22Rv1 (cell line): ENCODE results near the gene UBL3.

Source experiments
- ZFX ChIP-seq: fragments of 450-650 bp; IDR thresholded peaks from 2 replicates; pipeline ENCODE4 v1.6.1; 2017; ENCODE audit warnings: antibody characterized with exemption, borderline replicate concordance
- TF ChIP-seq, protein P1 (sequence below): fragments of 450-650 bp; IDR thresholded peaks from 2 replicates; pipeline ENCODE4 v1.5.1; 2017; ENCODE audit warnings: mild to moderate bottlenecking

DNA sequence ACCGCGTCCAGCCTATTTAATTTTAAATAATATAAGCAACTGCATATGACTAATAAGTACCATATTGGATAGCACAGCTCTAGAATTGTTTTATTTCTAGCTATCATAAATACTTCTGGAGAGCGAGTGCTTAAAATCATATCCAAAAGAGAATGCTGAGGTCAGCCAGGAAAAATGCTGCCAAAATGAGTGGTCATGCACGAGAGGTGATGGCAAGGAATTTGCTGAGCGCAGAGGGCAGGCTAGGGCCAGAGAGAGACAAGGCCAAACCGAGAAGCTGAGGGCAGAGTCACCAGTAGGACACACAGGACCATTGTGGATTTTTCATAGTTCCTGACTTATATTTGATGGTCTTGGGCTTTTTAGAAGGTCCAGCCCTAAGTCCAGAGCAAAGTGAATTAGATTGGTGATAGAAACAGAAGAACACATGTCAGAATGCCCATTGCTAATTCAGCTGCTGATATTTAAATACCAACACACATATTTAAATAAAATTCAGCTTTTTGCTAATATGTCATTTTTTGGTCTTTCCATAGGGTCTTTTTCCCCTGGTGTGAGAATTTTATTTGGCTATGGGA lies 33.6 kb upstream of the UBL3 start:
- TF ChIP-seq, protein P1, sequence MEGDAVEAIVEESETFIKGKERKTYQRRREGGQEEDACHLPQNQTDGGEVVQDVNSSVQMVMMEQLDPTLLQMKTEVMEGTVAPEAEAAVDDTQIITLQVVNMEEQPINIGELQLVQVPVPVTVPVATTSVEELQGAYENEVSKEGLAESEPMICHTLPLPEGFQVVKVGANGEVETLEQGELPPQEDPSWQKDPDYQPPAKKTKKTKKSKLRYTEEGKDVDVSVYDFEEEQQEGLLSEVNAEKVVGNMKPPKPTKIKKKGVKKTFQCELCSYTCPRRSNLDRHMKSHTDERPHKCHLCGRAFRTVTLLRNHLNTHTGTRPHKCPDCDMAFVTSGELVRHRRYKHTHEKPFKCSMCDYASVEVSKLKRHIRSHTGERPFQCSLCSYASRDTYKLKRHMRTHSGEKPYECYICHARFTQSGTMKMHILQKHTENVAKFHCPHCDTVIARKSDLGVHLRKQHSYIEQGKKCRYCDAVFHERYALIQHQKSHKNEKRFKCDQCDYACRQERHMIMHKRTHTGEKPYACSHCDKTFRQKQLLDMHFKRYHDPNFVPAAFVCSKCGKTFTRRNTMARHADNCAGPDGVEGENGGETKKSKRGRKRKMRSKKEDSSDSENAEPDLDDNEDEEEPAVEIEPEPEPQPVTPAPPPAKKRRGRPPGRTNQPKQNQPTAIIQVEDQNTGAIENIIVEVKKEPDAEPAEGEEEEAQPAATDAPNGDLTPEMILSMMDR: no peak
- no peak for TF ChIP-seq ZFX
